Epidermal melanocyte (primary cell): ENCODE measurements around the gene TBCD.

Source experiments
- DNase-seq: peaks from one replicate; pipeline ENCODE4 v3.0.0; 2011; ENCODE audit warnings: low spot score; ENCODE audit not compliant: insufficient read length

The TBCD gene

DNA sequence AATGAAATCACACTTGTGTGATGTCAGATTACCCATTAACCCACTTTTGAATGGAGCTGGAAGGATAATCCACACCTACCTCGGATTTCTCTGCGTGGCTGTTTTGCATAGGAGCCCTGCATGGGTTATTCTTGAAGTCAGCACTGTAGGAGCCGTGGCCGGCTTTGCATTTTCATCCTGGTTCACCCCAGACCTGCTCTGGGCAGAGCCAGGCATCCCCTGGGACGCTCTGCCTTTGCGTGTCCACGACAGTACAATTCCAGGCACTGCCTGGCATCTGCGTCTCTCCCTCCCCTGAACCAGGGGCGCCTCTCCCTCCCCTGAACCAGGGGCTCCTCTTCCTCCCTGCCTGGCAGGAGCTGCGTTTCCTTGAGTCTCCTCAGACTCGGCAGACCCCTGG is 117.7 kb downstream of the TBCD start:
- DNase-seq, result no peak

DNA sequence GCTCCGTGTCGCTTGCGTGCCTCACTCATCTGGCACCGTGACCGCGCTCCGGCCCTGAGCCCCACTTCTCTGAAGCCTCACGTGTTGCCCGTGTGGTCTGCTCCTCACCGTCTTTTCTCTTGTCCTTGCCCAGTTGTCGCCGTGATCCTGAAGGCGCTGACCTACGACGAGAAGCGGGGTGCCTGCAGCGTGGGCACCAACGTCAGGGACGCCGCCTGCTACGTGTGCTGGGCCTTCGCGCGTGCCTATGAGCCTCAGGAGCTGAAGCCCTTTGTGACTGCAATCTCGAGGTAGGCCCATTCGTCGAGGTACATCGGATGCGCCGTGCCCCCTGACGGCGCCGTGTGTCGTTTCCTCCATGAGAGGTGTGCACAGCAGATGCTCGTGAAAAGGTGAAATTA is 118.2 kb downstream of the TBCD start:
- no peak for DNase-seq

DNA sequence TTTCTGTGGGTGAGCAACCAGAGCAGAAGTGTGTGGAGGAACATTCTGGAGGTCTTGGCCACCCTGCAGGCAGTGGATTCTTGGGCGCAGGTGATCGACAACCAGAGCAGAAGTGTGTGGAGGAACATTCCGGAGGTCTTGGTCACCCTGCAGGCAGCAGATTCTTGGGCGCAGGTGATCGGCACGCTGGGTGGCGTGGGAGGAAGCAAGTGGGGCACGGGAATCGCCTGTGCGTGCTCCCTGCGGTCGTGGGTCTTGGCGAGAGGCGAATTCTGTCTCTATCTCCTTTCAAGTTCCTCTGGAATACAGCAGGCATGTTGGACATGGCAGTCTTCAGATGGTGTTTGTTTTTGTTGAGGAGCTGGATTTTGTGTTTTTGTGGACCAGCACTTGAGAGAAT is 118.7 kb downstream of the TBCD start:
- no peak for DNase-seq

DNA sequence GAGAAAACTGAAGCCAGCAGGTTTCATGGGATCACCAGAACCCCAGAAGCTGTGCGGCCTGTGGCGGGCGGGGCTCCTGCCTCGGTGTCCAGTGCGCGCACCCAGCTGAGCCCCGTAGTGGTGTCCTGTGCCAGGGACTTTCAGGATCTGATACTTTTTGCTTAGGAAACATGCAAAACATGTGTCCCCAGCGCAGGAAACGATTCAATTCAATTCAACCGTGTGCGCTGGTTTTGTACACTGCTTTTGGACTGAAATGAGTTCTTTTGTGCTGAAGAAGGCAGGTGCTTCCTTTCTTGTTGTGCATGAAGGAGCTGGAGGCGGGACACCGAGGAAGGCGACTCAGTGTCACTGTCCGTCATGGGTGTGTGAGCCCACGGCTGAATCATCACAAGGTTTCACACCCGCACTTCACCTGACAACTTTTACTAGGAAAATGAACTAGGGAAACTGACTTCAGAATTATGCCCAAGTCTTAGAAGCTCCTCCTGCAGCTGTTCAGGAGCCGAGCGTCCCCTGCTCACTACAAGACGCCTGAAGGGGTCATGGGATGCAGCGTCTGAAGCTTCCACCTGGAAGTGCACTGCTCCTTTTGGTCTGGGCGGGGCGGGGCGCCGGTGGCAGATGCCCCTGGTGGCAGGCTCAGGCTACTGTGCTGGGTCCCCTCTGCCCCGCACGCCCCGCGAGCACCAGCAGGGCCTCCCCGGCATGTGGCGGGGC is 119.4 kb downstream of the TBCD start:
- no peak for DNase-seq

DNA sequence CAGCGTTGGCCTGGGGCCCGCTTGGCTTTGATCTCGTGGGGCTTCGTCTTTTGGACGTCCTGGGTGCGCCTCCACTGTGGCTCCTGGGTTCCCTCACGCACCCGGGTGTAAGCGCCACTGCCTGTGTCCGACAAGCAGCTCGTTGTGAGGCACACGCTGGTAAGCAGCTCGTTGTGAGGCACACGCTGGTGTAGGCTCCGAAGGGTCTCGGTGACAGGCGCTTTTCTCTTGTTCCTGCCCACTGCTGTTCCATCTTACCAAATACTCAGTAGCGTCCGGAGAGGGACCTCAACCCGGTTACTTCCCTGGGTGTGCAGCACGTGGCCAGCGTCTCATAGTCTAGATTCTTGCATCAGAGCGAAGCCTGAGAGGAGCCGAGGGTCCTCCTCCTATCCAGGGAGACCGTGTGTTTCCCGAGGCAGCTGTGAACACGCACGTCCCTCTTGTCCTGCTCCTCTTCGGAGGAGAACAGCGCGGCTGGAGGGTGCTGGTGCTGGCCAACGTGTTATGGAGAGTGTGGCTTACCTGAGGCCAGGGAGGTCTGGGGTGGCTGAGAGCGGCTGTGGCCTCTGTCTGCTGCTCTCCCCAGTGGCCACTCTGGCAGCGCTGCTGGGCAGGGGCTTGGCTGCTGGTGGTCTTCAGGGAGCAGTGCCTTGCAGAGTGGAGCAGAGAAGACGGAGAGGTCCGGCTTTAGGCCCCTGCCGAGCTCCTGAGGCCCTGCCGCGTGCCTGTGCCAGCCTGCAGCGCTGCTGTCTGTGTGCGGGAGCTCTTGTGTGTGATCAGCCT is 120.1 kb downstream of the TBCD start:
- no peak for DNase-seq

DNA sequence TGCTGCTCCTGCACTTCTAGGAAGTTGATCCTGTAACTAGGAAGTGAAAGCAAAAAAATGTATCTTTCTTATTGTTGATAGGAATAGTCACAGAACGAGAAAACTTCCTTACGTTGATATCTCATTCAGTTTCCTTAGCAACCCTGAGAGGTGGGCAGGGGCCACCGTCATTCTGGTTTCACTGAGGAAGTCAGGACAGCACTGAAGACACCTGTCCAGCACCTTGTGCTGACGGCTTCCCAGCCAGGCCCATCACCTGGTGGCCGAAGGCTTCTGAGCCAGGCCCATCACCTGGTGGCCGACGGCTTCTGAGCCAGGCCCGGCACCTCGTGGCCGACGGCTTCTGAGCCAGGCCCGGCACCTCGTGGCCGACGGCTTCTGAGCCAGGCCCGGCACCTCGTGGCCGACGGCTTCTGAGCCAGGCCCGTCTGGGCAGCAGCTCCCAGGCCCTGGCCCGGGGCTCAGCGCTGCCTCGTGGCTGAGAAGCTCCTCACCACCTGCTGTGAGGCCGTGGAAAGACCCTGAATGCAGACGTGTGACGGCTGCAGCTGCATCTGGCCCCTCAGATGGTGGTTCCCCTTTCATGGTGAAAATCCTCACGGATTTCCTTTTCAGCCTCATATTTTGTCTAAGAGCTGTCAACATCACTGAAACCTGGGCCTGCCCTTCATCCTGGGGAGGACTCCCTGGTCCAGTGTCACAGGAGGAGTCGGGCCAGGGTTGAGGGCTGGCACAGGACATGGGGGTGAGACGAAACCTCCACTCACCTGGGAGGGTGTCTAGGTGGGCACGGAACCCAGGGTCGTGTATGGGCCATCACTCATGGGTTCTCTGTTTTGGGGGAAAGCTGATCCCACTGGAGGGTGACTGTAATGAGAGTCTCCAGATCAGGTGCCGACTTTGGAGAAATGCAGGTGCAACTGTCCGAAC is 121.0 kb downstream of the TBCD start:
- DNase-seq, result no peak

DNA sequence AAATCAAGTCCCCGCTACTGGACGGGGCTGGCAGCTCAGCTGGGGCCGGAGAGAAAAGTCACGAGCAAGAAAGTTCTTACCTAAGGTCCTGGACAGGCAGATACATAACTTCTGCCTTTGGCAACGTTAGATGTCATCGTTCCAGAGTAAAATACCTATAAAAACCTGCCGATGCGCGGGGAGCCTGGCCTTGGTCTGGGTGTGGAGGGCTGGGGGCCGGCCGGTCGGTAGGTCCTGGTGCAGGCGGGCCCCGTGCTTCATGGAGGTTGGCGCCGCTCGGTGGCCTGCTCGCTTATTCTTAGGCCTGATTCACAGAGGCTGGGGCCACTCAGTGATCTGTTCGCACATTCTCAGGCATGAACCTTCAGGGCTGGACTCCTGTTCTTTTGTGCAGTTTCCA is 121.7 kb downstream of the TBCD start:
- DNase-seq, result no peak

DNA sequence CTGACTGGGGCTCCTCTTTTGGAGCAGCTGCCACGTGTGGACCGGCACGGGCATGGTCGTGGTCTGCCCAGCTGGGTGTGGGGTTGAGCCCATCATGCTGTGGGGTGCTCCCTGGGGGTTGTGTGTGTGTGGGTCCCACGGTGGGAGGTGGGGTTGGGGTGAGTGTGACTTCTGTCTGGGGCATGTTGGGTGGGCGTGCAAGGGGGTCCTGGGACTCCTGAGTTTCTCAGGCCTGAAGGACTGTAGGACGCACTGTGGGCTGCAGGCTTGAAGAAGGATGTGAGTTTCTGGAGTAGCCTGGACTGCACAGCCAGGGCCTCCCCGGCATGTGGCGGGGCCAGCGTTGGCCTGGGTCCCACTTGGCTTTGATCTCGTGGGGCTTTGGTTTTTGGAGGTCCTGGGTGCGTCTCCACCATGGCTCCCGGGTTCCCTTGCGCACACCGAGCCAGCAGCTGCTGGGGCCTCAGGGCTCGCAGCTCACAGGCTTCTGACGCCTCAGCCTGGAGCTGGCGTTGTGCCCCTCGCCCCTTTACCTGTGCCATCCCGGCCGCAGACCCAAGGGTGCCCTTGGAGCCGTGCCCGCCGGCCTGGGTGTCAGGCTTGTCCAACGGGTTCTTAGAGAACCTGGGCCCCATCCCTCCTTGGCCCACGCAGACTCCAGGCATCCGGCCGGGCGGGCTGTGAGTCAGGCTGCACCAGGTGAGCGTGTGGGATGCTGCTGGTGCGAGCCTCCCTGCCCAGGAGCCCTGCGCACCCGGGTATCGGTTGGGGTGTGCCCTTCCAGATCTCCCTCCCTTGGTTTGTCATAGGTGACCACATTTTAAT is 122.4 kb downstream of the TBCD start:
- no peak for DNase-seq

DNA sequence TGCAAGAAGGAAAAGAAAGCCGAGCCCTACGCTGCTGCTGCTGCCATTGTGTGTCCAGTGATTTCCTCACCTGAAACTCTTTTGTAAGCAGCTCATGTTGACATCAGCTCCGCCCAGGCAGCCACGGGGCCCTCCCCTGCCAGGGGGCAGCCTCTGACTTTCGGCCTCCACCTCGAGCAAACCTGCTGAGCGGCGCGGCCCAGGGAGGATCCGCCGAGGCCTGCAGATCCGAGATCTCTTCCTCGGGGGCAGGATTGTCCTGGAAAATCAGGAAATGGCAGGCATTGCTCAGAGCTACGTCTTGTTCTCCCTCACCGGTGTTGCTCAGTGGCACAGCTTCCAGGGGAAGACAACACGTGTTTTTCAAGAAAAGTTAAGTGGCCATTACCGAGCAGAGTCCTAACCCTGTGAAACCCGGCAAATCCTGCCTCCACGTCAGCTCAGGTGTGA is 123.6 kb downstream of the TBCD start:
- no peak for DNase-seq

DNA sequence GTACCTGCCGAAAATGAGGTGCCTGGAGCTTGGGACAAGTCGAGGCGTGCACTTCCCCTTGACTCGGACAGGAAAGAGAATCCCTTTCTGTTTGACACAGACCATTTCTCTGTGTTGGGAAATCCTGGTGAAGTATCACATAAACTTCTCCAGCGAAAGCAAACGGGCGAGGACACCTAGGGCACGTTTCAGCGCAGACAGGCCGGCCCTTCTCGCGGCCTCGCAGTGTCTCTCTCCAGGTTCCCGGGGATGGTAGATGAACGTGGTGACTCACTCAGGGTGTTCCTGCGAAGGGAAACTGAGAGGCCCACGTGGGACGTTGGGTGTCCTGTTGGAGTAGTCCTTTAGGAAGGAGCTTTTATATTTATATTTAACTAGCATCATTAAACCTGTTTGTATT is 124.3 kb downstream of the TBCD start:
- DNase-seq, result no peak

DNA sequence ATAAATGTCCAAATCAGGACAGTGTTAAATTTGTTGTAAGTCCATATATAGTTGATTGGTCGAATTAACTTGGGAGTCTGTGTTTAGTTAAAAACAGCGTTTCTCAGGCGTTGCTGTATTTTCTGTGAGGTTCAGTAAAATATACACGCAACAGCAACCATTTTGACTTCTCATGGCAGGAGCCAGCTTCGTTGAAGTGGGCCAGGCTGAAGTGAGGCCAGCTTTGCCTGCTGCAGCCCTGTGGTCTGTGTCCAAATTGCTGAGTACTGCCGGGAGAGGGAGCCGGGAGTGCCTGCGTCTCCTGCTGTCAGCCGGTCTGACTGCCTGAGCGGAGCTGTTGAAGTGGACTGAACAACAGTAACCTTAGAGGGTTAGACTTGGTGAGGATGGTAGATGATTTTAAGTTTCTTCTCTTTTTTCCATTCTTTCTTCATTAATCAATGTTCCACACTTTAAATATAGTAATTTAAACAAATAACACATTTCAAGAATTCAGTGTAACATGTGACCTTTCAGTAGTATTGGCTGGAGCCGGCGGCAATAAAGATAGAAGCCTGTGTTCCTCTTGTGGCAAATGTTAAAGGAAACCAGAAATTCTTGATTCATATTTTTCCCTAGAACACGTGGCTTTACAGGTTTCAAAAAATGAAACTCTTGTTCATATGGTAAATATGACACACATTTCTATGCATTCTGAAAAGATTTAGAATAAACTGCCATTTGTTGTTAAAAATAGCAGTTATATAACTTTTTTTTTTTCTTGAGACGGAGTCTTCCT is 124.9 kb downstream of the TBCD start:
- DNase-seq, result peak; percentile 99

DNA sequence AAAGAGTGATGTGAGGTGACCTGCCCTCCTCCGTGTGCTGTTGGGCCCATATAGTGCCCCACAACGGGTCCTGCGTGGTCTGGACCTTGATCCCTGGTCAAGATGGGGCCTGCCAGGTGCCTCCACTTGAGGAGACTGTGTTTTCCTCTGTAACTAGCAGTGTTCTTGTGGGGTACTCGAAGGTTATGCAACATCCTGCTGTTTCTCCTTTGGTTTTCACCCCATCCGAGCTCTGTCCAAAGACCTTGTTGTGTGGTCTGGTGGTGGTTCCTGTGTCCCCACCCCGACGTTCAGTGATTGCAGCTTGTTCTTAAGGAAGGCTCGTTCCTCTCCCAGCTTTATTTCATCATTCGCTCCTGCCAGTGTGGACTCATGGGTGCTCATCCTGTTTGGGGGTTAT is 126.7 kb downstream of the TBCD start:
- DNase-seq, result no peak

DNA sequence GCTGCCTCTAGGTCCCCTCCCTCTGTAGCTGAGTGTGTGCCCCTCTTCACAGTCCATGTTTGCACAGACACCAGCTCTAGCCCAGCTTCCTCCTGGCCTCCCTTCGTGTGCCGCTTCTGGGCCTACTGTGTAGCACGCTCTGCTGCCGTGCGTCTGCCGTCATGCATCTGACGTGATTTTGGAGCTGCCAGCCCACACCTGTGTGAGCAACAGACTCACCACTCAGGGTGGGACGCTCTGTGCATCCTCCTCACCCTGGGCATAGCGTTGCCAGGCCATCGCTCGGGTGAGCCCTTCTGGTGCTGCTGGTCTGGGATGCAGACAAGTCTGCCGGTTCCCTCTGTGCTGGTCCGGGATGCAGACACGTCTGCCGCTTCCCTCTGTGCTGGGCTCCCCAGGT is 127.4 kb downstream of the TBCD start:
- DNase-seq, result no peak

DNA sequence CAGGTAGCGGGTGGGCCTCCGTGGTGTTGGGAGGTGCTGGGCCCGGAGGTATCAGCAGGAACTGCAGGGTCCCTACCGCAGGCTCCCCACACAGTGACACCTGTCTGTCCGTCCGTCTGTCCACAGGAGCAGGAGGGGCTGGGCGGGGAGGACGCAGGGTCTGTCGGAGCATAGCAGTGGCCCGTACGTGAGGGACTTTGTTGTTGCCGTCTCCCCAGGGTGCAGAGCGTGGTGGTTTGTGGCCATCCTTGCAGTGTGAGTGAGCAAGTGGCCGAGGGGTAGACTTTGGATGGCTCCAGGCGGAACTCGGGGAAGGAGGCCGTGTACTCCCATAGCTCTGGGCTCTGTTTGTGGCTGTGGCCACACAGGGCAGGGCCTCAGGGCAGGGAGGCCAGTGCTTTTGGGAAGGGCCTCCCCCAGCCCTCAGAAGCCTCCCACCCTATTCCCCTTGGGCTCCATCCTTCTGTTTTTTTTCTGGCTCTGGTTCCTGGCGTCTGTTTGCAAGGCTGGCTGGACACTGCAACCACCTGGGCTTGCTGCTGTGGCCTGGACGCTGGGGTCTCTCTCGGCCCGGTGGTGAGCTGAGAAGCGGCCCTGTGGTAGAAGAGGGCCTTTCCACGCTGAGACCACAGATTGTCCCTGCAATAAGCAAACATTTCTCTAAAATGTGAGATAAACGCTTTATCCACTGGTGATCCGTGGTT is 128.9 kb downstream of the TBCD start:
- no peak for DNase-seq

DNA sequence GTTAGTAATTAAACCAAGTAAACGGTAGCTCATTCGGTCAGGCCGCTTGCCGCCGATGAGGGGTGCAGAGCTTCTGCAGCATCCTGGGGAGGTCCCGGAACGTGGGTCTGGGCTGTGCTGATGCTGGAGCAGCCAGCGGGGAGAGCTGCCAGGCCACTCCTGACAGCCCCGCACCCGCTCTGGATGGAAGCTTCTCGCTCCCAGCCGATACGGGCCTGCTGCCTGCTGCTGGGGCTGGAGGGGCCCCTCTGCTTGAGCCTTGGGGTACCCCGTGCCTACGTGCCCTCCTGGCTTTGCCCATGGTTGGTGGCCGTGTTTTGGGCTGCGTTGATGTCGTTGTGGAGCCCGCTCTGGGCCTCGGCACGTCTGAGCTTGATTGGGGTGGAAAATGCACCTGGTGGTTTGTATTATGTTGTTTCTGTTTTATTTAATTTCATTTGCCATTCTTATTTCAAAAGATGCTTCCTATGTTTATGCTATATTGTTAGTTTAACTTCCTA is 129.5 kb downstream of the TBCD start:
- no peak for DNase-seq

DNA sequence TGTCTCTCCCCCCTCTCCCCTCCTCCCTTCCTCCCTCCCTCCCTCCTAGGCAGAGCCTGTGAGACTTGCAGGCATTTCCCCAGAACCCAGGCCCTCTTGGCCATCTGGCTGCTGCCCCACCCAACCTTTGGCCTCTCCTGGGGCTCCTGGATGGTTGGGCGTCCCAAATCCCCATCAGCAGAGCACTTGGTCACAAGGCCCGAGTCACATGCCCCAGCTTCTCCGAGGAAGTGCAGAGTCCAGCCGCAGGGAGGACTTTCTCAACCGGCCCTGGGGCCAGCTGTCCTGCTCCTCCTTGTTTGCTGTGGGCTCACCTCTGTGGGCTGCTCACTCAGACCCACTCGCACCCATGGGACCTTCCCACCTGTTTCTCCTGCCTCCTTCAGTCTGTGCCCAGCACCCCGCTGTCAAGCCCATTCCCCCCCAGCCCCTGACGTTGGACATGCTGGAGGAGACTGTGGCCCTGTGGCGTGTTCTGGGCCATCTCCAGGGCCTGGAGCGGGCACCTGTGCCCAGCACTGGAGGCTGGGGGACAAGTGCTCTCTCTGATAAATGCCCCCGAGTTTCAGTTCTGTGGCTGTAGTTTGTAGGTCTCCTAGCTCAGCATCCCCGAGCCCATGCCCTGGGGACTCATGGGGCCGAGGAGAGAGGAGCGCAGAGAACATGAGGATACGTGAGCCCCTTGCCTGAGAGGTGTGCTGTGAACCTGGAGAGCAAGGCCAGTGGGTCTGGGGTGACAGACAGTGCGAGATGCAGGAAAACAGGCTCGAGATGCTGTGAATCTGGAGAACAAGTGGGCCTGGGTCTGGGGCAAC is 130.2 kb downstream of the TBCD start:
- DNase-seq, result no peak

DNA sequence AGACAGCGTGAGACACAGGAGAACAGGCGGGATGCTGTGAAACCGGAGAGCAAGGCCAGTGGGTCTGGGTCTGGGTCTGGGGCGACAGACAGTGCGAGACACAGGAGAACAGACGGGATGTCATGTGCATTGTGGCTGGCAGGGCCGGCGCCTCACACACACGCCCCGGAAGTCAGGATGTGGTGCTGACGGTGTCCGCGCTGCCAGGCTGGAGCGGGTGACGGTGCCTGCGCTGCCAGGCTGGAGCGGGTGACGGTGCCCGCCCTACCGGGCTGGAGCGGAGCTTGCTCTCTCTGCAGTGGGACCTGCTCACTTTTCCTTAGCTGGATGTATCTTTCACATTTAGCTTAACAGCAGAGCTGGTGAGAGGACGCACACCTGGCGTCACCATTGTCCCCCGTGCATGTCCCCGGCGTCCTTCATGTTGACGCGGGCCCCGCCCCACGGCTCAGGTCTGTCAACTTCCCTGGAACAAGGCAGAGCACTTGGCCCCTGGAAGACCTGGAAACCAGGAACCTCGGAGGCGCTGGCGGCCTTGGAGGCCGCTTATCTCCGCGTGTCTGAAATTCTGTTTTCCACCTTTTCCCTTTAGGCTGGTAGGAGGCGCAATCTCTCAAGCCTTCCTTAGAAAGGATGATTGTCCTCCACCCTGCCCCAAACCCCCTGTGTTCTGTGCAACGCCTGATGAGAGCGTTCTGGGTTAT is 131.0 kb downstream of the TBCD start:
- DNase-seq, result no peak
